ENCODE data around the gene MS4A2. TPM values are rescaled to one million over a fixed set of nuclear protein-coding genes. Genes with fewer than 3 reads are reported as not detected.

Gene MS4A2
- polyA plus RNA-seq, 1 experiment: not detected

GRCh38 chr11:60111793-60112192, 23.3 kb downstream of the MS4A2 start:
- Histone ChIP-seq H3K36me3 (ENCODE audit: control insufficient read depth, insufficient read depth, low read length) (no peaks in the 10 kb centered on the region), H3K27me3 (ENCODE audit: control insufficient read depth, insufficient read depth, low read length) (no peaks in the 10 kb centered on the region), H3K4me3 (ENCODE audit: low read depth, low read length) (no peak overlapping the region)
- ChIA-PET POLR2A (no interaction called here), CTCF (no interaction called here)
- no peak for DNase-seq (ENCODE audit: low read depth)
- TF ChIP-seq CTCF (IDR thresholded peaks at IDR 0.05; ENCODE audit: insufficient read depth, low read depth, low read length): no peak

GRCh38 chr11:60116996-60117790, 28.7 kb downstream of the MS4A2 start:
- no peaks in the 10 kb centered on the region for H3K36me3 ChIP-seq (ENCODE audit: control insufficient read depth, insufficient read depth, low read length)
- H3K27me3 ChIP-seq (ENCODE audit: control insufficient read depth, insufficient read depth, low read length): no peaks in the 10 kb centered on the region
- no peak overlapping the region for H3K4me3 ChIP-seq (ENCODE audit: low read depth, low read length)
- ChIA-PET CTCF (no interaction called here), POLR2A (no interaction called here)
- DNase-seq (ENCODE audit: low read depth): no peak
- no peak for TF ChIP-seq CTCF (IDR thresholded peaks at IDR 0.05; ENCODE audit: insufficient read depth, low read depth, low read length)

- Histone ChIP-seq H3K4me3 (ENCODE audit: low read depth, low read length) (no peak overlapping the region), H3K36me3 (ENCODE audit: control insufficient read depth, insufficient read depth, low read length) (no peaks in the 10 kb centered on the region), H3K27me3 (ENCODE audit: control insufficient read depth, insufficient read depth, low read length) (no peaks in the 10 kb centered on the region)
- no peak for DNase-seq (ENCODE audit: low read depth)
- CTCF ChIA-PET: no interaction called here
- TF ChIP-seq CTCF (IDR thresholded peaks at IDR 0.05; ENCODE audit: insufficient read depth, low read depth, low read length): no peak
- POLR2A ChIA-PET: no interaction called here
Observed at GRCh38 chr11:60118338-60118737, 29.9 kb downstream of the MS4A2 start.

GRCh38 chr11:60119710-60120109, 31.2 kb downstream of the MS4A2 start:
- TF ChIP-seq CTCF (IDR thresholded peaks at IDR 0.05; ENCODE audit: insufficient read depth, low read depth, low read length): no peak
- no peaks in the 10 kb centered on the region for H3K36me3 ChIP-seq (ENCODE audit: control insufficient read depth, insufficient read depth, low read length)
- no peak overlapping the region for H3K4me3 ChIP-seq (ENCODE audit: low read depth, low read length)
- ChIA-PET POLR2A (no interaction called here), CTCF (no interaction called here)
- no peaks in the 10 kb centered on the region for H3K27me3 ChIP-seq (ENCODE audit: control insufficient read depth, insufficient read depth, low read length)
- DNase-seq (ENCODE audit: low read depth): no peak

GRCh38 chr11:60121264-60121663, 32.8 kb downstream of the MS4A2 start:
- POLR2A ChIA-PET: no interaction called here
- Histone ChIP-seq H3K27me3 (ENCODE audit: control insufficient read depth, insufficient read depth, low read length) (no peaks in the 10 kb centered on the region), H3K4me3 (ENCODE audit: low read depth, low read length) (no peak overlapping the region), H3K36me3 (ENCODE audit: control insufficient read depth, insufficient read depth, low read length) (no peaks in the 10 kb centered on the region)
- CTCF ChIA-PET: no interaction called here
- DNase-seq (ENCODE audit: low read depth): no peak
- no peak for TF ChIP-seq CTCF (IDR thresholded peaks at IDR 0.05; ENCODE audit: insufficient read depth, low read depth, low read length)

All from BJ (cell line).